ENCODE results near the gene PDXK.

DNA sequence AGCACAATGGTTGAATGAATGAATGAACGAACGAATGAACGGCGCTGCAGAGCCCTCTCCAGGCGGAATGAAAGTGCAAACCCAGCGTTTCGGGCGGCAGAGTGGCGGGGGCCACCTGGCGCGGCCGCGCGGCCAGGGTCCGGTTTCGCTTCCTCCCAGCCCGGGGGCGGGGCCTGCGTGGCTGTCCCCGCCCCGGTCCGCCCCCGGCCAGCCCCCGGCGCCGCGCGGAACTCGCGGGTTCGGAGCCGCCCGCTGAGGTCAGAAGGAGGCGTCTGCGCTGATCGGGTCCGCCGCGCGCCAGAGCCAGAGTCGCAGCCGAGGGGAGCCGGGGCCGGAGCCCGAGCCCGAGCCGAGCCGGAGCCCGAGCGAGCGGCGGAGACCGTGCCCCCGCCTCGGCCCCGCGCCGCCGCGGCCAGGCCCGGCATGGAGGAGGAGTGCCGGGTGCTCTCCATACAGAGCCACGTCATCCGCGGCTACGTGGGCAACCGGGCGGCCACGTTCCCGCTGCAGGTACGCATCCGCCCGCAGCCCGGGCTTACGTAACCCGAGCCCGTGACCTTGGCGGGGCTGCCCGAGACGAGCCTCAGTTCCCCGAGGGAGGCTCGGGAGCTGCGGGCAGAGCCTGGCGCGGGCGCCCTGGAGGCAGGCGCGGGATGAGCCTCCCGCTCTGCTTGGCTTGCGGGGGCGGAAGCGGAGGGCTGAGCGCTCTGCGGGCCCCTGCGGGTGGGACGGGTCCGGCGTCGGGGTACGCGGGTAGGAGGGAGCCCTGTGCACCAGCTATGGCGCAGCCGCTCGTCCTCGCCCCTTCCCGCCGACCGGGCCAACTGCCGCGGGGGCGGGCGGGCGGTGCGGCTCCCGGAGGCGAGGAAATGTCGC is at the start of gene PDXK:
- TF ChIP-seq POLR2AphosphoS5 (IDR thresholded peaks at IDR 0.05; ENCODE audit: low read depth, low read length) (peak; percentile 74; the same call in 1 of the 2 replicates), SIN3A (IDR thresholded peaks at IDR 0.05; ENCODE audit: borderline replicate concordance, insufficient read depth, low read length) (no peak), TAF1 (IDR thresholded peaks at IDR 0.05; ENCODE audit: borderline replicate concordance, insufficient read depth, low read length) (peak; percentile 80; the same call in 1 of the 2 replicates), FOXP2 (optimal IDR thresholded peaks at IDR 0.05; ENCODE audit: borderline replicate concordance, extremely low read depth, extremely low read length, insufficient read depth) (no peak)
- TF ChIP-seq, protein P1, sequence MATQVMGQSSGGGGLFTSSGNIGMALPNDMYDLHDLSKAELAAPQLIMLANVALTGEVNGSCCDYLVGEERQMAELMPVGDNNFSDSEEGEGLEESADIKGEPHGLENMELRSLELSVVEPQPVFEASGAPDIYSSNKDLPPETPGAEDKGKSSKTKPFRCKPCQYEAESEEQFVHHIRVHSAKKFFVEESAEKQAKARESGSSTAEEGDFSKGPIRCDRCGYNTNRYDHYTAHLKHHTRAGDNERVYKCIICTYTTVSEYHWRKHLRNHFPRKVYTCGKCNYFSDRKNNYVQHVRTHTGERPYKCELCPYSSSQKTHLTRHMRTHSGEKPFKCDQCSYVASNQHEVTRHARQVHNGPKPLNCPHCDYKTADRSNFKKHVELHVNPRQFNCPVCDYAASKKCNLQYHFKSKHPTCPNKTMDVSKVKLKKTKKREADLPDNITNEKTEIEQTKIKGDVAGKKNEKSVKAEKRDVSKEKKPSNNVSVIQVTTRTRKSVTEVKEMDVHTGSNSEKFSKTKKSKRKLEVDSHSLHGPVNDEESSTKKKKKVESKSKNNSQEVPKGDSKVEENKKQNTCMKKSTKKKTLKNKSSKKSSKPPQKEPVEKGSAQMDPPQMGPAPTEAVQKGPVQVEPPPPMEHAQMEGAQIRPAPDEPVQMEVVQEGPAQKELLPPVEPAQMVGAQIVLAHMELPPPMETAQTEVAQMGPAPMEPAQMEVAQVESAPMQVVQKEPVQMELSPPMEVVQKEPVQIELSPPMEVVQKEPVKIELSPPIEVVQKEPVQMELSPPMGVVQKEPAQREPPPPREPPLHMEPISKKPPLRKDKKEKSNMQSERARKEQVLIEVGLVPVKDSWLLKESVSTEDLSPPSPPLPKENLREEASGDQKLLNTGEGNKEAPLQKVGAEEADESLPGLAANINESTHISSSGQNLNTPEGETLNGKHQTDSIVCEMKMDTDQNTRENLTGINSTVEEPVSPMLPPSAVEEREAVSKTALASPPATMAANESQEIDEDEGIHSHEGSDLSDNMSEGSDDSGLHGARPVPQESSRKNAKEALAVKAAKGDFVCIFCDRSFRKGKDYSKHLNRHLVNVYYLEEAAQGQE (IDR thresholded peaks at IDR 0.05; ENCODE audit: insufficient read depth in 1 of 2, low read depth in 2 of 2, low read length in 2 of 2), result 0 out of 4 replicates have a peak, but pooled peaks of 1 of the 2 experiments have one; percentile 58
